GM12878 (cell line): Measurements from ENCODE around the gene PLPPR1. TPM values are rescaled to one million over a fixed set of nuclear protein-coding genes. Genes with fewer than 3 reads are reported as not detected.

Experiments used
- CBX3 ChIP-seq: fragments of 200-600 bp; sonication (generic); IDR thresholded peaks from 2 replicates; pipeline ENCODE4 v1.6.1; 2016; ENCODE audit warnings: low read depth, borderline replicate concordance
- CEBPZ ChIP-seq: fragments of 150-350 bp; IDR thresholded peaks from 2 replicates; pipeline ENCODE4 v1.6.1; 2016; ENCODE audit warnings: low read depth, low read length
- EGR1 ChIP-seq, 2 experiments: IDR thresholded peaks; 1 replicate in 1 of 2; 2 replicates in 1 of 2; pipeline ENCODE4 v1.6.1; 2011 to 2012; ENCODE audit warnings: low read depth in 2 of 2, low read length in 2 of 2, borderline replicate concordance in 1 of 2, mild to moderate bottlenecking in 1 of 2, moderate library complexity in 1 of 2
- MAX ChIP-seq: IDR thresholded peaks from 2 replicates; pipeline ENCODE4 v1.6.1; 2012; ENCODE audit warnings: low read depth, low read length, improper control_type of control experiment
- MXI1 ChIP-seq: fragments of 150-350 bp; IDR thresholded peaks from 2 replicates; pipeline ENCODE4 v1.6.1; 2011; ENCODE audit warnings: low read depth, mild to moderate bottlenecking, inconsistent platforms, low read length, improper control_type of control experiment
- REST ChIP-seq: IDR thresholded peaks from 2 replicates; pipeline ENCODE4 v1.6.1; 2012; ENCODE audit warnings: mild to moderate bottlenecking, low read depth, low read length
- ZZZ3 ChIP-seq: IDR thresholded peaks from 2 replicates; pipeline ENCODE4 v1.6.1; 2011; ENCODE audit warnings: low read depth; ENCODE audit not compliant: control insufficient read depth, insufficient read length
- polyA plus RNA-seq, 11 experiments: library from polyadenylated mRNA; depleted of rRNA in 4 of 11; unstranded in 6 of 11; stranded (reverse) in 5 of 11; fragments of >200 nt; fragmentation: Nextera tagmentation in 4 of 11; fragmentation: Illumina TruSeq in 1 of 11; extraction: Ambion mirVana in 4 of 11; extraction: Trizol in 1 of 11; gene quantifications; 1 replicate in 1 of 11; 2 replicates in 10 of 11; pipeline versions ENCODE4 v1.2.1 to v1.2.3, GENCODE V29; 2011 to 2016; ENCODE audit warnings: inconsistent platforms in 2 of 11, missing spikeins in 2 of 11, low read depth in 1 of 11
- total RNA-seq, 4 experiments: library from RNA; depleted of rRNA in 3 of 4; stranded (reverse); fragments of >200 nt in 3 of 4; fragmentation: Illumina TruSeq in 1 of 4; extraction: Trizol in 1 of 4; gene quantifications; 2 replicates each; pipeline versions ENCODE4 v1.2.1 to v1.2.3, GENCODE V29; 2013 to 2021

PLPPR1 gene
- total and polyA plus RNA-seq, 10 of the 15 experiments (the other 5 are each of a cell fraction or from before 2014, with no cell fraction given): 0.69 TPM; not detected in 9

- TF ChIP-seq REST: no peak
- TF ChIP-seq ZZZ3: no peak
- TF ChIP-seq MAX: no peak
- no peak for TF ChIP-seq EGR1 (IDR thresholded peaks at IDR 0.05; ENCODE audit: borderline replicate concordance in 1 of 2, low read depth in 2 of 2, low read length in 2 of 2)
- TF ChIP-seq CEBPZ: no peak
- TF ChIP-seq MXI1: no peak
- TF ChIP-seq CBX3: no peak
These were observed 294.6 kb downstream of the PLPPR1 start (continued) for GRCh38 chr9:101323129-101323528.
